Measurements from ENCODE around the gene FRK. TPM values are rescaled to one million over a fixed set of nuclear protein-coding genes. Genes with fewer than 3 reads are reported as not detected.
A peak's percentile ranks its signal among the peaks of the same experiment; 100 is the strongest.
"Not testable (repeated sequence)": the region's sequence is repeated elsewhere in the genome, so short reads cannot be mapped to it uniquely, and the experiment has no call there.

FRK gene
- total RNA-seq, 4 donors from 2014 or later: 1.2 to 3.5 (median 2.4) TPM

DNA sequence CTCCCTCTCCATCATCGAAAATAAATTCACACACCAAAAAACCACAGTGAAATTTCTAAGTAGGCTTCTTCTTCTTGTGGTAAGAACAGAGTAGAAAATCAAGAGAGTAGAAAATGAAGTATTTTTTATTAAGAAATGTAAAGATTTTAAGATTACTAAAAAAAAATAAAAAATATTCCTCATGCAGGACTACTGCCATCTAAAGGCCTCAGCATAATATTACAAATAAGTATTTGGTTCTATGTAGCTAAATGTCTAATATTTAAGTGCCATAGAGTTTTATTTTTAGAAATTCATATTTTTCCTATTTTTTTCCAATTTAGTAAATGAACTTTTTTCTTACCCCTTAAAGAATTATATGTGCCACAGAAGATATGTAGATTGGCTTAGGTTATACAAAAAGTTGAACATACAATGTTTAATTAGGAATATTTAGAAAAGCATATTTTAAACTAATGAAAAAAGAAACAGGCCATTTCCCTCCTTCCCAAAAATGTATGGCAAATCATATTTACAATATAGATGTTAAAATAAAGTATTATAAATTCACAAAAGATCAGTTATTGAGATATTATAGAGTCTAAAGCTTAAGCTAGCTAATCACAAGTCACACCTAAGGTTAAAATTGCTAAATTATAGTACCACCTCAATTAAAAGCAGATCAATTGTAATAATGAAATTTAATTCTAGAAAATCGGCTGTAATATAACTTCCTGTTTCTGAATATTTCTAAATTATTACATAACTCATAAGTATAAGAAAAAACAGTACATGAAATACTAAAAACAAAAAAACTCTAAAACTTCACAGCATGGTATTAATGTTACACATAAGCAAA lies 36.5 kb upstream of the FRK start:
- Histone ChIP-seq H3K36me3 (no peaks in the 10 kb centered on the region), H3K27ac (no peak overlapping the region), H3K9me3 (no peaks in the 10 kb centered on the region), H3K4me1 (peaks cover 6 to 7% of the 10 kb centered on the region in 2 donors), H3K27me3 (no peaks in the 10 kb centered on the region), H3K4me3 (replicated peaks in 1 of 3) (no peak overlapping the region)
- intact Hi-C loops (cut with DNase I): no loop called here
- TF ChIP-seq POLR2A (IDR thresholded peaks at IDR 0.05): no peak
- TF ChIP-seq, protein P1, sequence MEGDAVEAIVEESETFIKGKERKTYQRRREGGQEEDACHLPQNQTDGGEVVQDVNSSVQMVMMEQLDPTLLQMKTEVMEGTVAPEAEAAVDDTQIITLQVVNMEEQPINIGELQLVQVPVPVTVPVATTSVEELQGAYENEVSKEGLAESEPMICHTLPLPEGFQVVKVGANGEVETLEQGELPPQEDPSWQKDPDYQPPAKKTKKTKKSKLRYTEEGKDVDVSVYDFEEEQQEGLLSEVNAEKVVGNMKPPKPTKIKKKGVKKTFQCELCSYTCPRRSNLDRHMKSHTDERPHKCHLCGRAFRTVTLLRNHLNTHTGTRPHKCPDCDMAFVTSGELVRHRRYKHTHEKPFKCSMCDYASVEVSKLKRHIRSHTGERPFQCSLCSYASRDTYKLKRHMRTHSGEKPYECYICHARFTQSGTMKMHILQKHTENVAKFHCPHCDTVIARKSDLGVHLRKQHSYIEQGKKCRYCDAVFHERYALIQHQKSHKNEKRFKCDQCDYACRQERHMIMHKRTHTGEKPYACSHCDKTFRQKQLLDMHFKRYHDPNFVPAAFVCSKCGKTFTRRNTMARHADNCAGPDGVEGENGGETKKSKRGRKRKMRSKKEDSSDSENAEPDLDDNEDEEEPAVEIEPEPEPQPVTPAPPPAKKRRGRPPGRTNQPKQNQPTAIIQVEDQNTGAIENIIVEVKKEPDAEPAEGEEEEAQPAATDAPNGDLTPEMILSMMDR (IDR thresholded peaks at IDR 0.05): peak in 4 of 6 experiments; percentile 18 to 59 (median 52)
- WGBS, 2 donors: 37 to 81% methylated on average over 2 of the region's 2 CpGs
- DNase-seq: no peak

DNA sequence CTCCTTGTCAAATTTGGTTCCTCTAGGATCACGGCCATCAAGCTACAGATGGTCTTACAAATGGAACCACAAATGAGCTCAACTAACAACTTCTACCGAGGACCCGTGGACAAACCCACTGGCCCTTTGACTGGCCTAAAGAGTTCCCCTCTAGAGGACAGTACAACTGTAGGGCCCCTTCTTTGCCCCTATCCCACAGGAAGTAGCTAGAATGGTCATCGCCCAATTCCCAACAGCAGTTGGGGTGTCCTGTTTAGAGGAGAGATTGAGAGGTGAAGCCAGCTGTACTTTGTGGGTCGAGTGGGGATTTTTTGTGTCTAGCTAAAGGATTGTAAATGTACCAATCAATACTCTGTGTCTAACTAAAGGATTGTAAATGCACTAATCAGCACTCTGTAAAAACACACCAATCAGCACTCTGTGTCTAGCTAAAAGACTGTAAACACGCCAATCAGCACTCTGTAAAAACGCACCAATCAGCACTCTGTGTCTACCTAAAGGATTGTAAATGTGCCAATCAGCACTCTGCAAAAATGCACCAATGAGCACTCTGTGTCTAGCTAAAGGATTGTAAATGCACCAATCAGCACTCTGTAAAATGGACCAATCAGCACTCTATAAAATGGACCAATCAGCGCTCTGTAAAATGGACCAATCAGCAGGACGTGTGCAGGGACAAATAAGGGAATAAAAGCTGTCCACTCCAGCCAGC lies 35.5 kb upstream of the FRK start:
- DNase-seq; H3K27ac ChIP-seq; H3K9me3 ChIP-seq; H3K4me1 ChIP-seq; H3K4me3 ChIP-seq (replicated peaks in 1 of 3); intact Hi-C loops (cut with DNase I); H3K27me3 ChIP-seq; H3K36me3 ChIP-seq: not testable (repeated sequence)
- WGBS, 2 donors: 91 to 97% methylated on average over 9 of the region's 9 CpGs

DNA sequence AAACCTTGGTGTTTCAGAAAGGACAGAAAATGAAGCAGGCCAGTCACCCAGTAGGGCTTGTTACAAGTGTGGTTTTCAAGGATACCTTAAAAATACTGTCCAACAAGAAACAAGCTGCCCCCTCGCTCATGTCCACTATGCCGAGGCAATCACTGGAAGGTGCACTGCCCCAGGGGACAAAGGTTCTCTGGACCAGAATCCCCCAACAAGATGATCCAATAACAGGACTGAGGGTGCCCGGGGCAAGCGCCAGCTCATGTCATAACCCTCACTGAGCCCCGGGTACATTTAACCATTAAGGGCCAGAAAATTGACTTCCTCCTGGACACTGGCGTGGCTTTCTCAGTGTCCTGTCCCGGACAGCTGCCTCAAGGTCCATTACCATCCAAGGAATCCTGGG lies 33.4 kb upstream of the FRK start:
- WGBS, 2 donors: 92 to 93% methylated on average over 4 to 7 of the region's 7 CpGs
- Histone ChIP-seq H3K27ac (no peak overlapping the region), H3K4me3 (replicated peaks in 1 of 3) (no peak overlapping the region), H3K4me1 (peaks cover 1 to 7% of the 10 kb centered on the region in 2 donors), H3K9me3 (no peaks in the 10 kb centered on the region), H3K36me3 (no peaks in the 10 kb centered on the region), H3K27me3 (no peaks in the 10 kb centered on the region)
- TF ChIP-seq, protein P1 (IDR thresholded peaks at IDR 0.05): no peak
- TF ChIP-seq POLR2A (IDR thresholded peaks at IDR 0.05): no peak
- intact Hi-C loops (cut with DNase I): no loop called here
- no peak for DNase-seq

DNA sequence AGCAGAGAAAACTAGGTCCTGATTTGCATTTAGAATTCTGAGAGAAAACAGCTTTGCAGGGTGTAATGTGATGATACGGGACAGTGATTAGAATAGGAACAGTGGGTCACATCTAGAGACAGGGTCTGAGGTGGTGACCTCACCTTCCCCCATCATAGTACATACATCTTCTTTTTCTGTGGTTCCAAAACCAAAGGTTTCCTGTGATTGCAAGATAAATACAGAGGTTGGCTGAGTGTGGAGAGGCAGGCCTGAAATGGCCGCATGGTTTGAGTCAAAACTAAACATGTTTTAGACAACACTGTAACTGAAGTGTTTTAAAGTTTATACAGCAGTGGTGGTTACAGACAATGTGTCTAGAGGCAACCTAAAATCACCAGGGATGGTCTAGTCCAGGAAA lies 29.6 kb upstream of the FRK start:
- Histone ChIP-seq H3K36me3 (no peaks in the 10 kb centered on the region), H3K4me1 (peaks cover 0 to 7% of the 10 kb centered on the region in 2 donors), H3K9me3 (no peaks in the 10 kb centered on the region), H3K27ac (no peak overlapping the region), H3K27me3 (no peaks in the 10 kb centered on the region), H3K4me3 (replicated peaks in 1 of 3) (no peak overlapping the region)
- WGBS, 2 donors: 67 to 81% methylated on average over 2 of the region's 2 CpGs
- intact Hi-C loops (cut with DNase I): no loop called here
- DNase-seq: no peak
- no peak for TF ChIP-seq POLR2A (IDR thresholded peaks at IDR 0.05)
- TF ChIP-seq, protein P1 (IDR thresholded peaks at IDR 0.05): no peak

DNA sequence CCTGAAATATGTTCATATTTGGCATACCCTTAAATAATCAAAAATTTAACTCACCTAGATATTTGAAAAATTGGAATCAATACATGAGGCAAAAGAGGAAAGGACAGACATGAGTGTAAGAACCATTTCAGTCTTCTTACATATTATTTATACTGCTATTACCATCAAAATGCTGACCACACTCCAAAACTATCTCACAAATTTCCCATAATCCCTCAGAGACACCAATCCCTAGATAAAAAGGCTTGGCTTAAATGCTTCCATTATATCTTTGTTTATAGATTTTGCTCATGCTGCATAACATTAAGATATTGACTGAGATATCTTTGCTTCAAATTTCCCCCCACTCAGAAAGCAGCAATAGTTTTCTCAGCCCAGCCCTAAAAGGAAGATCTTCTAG lies 28.3 kb upstream of the FRK start:
- peaks cover 0 to 7% of the 10 kb centered on the region in 2 donors for H3K4me1 ChIP-seq
- H3K27me3 ChIP-seq: no peaks in the 10 kb centered on the region
- TF ChIP-seq POLR2A (IDR thresholded peaks at IDR 0.05): no peak
- TF ChIP-seq, protein P1 (IDR thresholded peaks at IDR 0.05): no peak
- intact Hi-C loops (cut with DNase I): no loop called here
- DNase-seq: no peak
- no peak overlapping the region for H3K27ac ChIP-seq
- no peaks in the 10 kb centered on the region for H3K9me3 ChIP-seq
- H3K36me3 ChIP-seq: no peaks in the 10 kb centered on the region
- H3K4me3 ChIP-seq (replicated peaks in 1 of 3): no peak overlapping the region
